ENCODE results near the gene DIP2C. TPM values are rescaled to one million over a fixed set of nuclear protein-coding genes. Genes with fewer than 3 reads are reported as not detected.

Gene DIP2C
- total RNA-seq, 1 experiment from 2014 or later: 8.1 TPM

GRCh38 chr10:299969-300368, 389.5 kb downstream of the DIP2C start:
- in situ Hi-C loops (cut with HindIII; ENCODE audit: low pct_unique_long_range_greater_than_20kb, low sequenced_read_pairs): no loop called here
- DNase-seq (ENCODE audit: low read depth, low spot score): no peak

- in situ Hi-C loops (cut with HindIII; ENCODE audit: low pct_unique_long_range_greater_than_20kb, low sequenced_read_pairs): no loop called here
- no peak for DNase-seq (ENCODE audit: low read depth, low spot score)
Observed at GRCh38 chr10:299512-299911, 390.0 kb downstream of the DIP2C start.

- DNase-seq (ENCODE audit: low read depth, low spot score): no peak
- in situ Hi-C loops (cut with HindIII; ENCODE audit: low pct_unique_long_range_greater_than_20kb, low sequenced_read_pairs): no loop called here
Observed at GRCh38 chr10:298033-298432, 391.4 kb downstream of the DIP2C start.

DNA sequence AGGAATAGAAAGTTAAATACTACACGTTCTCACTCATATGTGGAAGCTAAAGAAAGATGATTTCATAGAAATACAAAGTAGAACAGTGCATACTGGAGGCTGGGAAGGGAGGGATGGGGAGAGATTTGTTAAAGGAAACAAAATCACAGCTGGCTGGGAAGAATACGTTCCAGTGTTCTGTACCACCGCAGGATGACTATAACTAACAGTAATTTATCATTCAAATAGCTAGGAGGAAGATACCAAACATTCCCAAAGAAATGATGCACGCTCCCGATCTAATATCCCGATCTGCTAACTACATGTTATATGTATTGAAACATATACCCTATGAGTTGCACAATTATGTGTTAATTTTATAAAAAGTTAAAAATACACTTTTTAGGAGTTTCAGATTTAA, 391.9 kb downstream of the DIP2C start:
- DNase-seq (ENCODE audit: low read depth, low spot score): no peak
- in situ Hi-C loops (cut with HindIII; ENCODE audit: low pct_unique_long_range_greater_than_20kb, low sequenced_read_pairs): no loop called here

DNA sequence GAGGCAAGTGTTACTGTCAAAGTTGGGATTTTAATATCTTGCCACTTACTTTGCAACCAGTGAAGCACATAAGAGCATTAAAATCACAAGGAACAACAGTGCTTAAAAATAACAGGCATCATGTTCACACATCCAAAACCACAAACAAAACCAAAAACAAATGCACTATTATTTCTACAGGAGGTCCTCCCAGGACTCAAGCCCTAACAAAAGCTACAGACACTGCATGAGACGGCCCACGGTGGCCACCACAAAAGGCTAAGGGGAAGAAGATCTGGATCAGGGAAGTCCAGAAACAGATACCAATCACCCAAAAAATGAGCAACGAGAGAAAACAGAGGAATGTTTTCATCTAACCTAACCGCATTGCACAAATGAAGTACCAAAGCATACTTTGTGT, 395.8 kb downstream of the DIP2C start:
- DNase-seq (ENCODE audit: low read depth, low spot score): peak; percentile 37
- in situ Hi-C loops (cut with HindIII; ENCODE audit: low pct_unique_long_range_greater_than_20kb, low sequenced_read_pairs): no loop called here

DNA sequence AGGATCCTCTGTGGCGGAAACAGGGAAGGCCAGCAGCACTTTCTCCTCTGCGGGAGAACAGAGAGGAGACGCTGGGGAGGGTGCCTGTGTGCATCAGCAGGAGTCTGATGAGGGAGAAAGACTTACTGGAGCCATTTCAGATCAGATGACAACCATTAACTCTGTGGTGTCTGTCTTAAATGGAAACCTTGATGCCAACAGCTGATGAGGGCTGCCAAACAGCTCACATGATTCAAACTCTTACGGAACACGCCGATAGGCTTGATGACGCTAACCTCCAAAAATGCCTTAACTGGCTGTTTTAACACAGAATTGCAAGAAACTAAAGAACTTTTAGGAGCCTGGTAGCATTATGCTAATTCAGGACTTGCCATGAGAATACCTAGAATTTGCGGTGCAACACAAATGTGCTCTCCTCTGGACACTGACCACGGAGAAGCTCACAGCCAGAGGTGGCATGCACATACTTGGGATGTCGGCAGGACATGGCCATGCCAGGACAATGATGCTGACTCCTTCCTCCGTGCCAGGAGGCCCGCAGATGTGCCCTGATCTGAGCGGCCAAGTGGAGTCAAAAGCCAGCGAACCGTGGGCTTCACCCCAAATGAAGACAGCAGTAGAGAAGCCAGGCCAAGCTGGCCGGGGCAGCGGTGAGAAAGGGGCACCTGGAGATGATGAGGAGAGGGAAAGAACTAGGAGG, 399.3 kb downstream of the DIP2C start:
- in situ Hi-C loops (cut with HindIII; ENCODE audit: low pct_unique_long_range_greater_than_20kb, low sequenced_read_pairs): no loop called here
- DNase-seq (ENCODE audit: low read depth, low spot score): no peak

DNA sequence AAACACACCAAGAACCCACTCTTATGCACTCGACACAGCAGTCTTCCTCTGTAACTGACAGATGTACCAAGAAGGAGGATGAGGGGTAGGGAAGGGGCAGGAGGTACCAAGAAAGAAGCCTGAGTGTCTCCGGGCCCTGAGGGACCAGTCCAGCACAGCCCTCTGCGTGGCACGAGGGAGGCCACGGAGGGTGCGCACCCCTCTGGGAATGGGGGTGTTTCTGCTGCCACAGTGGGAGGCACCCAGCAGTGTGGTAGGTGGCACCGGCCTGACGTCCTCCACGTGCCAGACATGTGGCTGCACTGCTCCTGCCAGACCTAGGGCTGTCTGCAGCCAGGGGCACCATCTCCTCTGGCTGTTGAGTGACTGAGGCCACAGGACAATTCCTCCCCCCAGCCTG, 399.9 kb downstream of the DIP2C start:
- in situ Hi-C loops (cut with HindIII; ENCODE audit: low pct_unique_long_range_greater_than_20kb, low sequenced_read_pairs): no loop called here
- DNase-seq (ENCODE audit: low read depth, low spot score): no peak

DNA sequence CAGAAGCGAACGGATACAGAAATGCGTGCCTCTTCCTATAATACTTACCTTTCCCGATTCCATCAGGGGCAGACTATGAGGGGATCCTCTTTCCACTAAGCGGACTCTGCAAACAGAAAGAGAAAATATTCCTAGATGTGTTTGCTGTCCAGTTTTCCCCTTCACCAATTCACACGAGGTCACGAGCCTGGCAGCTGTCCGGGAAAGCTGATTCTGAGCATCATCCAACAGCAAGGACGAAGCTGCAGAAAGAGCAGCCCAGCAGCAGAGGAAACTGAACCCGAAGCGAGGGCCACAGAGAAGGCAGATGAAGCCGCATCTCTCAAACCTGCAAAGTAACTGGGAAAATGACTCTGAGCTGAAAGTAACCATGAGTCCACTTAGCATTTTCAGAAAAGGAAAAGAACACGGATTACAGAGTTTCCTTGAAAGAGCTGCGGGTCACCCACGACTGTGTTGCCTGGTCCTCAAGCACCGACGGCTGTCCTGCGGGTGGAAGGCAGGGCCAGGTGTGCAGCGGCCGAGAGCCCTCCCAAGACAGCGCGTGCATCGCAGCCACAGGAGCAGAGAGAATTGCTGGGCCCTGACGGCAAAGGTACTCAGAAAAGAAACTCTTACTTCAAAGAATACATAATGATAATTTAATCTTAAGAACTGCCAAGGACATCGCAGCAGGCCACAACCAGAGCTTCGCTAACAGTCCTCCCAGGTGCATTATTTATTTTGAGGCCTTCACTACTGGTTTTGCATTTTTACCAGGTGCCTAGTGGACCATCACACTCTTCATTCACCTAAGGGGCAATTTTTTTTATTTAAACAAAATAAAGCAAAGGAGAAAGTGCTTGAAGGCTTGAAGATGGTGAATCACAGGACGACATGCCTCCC, 400.9 kb downstream of the DIP2C start:
- DNase-seq (ENCODE audit: low read depth, low spot score): no peak
- in situ Hi-C loops (cut with HindIII; ENCODE audit: low pct_unique_long_range_greater_than_20kb, low sequenced_read_pairs): no loop called here

- DNase-seq (ENCODE audit: low read depth, low spot score): peak; percentile 28
- in situ Hi-C loops (cut with HindIII; ENCODE audit: low pct_unique_long_range_greater_than_20kb, low sequenced_read_pairs): no loop called here
Observed at GRCh38 chr10:287814-288213, 401.7 kb downstream of the DIP2C start.

GRCh38 chr10:287026-287709, 402.3 kb downstream of the DIP2C start:
- in situ Hi-C loops (cut with HindIII; ENCODE audit: low pct_unique_long_range_greater_than_20kb, low sequenced_read_pairs): no loop called here
- DNase-seq (ENCODE audit: low read depth, low spot score): no peak

DNA sequence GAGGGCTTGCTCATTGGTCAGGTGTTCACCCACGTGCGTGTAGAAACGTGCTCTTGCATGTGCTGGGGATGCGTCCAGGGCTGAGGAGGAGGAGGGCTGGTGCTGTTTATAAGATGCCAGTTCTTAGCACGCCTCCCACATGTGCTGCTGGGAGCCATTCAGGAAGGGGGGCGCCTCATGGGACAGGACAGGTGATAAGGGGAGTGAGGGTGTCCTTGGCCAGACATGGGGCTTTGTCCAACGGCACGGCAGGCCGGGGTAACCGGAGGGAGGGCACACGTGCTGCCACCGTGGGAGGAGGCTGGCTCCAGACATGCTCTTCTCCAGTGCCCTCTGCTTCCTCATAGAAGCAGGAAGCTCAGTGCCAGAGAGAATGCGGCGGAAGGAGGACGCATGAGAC, 404.3 kb downstream of the DIP2C start:
- DNase-seq (ENCODE audit: low read depth, low spot score): no peak
- in situ Hi-C loops (cut with HindIII; ENCODE audit: low pct_unique_long_range_greater_than_20kb, low sequenced_read_pairs): no loop called here

DNA sequence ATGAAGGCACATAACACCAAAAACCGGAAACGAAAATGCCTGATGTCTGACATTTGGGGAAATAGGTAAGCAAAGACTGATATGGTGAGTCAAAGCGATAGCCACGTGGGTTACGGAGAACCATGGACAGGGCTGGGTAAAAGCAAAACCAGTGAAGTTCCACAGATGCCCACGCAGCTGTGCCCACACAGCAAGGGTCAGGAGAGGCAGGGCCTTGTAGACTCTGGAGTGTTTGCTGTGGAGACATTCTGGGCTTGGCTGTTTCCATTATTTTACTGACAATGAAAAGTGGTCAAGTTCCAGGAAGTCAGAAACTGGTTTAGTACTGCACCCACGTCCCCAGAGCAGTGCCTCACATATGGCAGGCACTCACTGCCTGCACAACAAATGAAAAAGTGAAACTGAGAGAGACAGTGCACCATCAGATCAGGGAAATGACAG, 405.5 kb downstream of the DIP2C start:
- no peak for DNase-seq (ENCODE audit: low read depth, low spot score)
- in situ Hi-C loops (cut with HindIII; ENCODE audit: low pct_unique_long_range_greater_than_20kb, low sequenced_read_pairs): no loop called here

- no peak for DNase-seq (ENCODE audit: low read depth, low spot score)
- in situ Hi-C loops (cut with HindIII; ENCODE audit: low pct_unique_long_range_greater_than_20kb, low sequenced_read_pairs): no loop called here
Observed at GRCh38 chr10:283140-283479, 406.4 kb downstream of the DIP2C start.

- in situ Hi-C loops (cut with HindIII; ENCODE audit: low pct_unique_long_range_greater_than_20kb, low sequenced_read_pairs): no loop called here
Observed at GRCh38 chr10:282294-283139, 407.0 kb downstream of the DIP2C start.

GRCh38 chr10:279655-280054, 409.8 kb downstream of the DIP2C start:
- DNase-seq (ENCODE audit: low read depth, low spot score): no peak
- in situ Hi-C loops (cut with HindIII; ENCODE audit: low pct_unique_long_range_greater_than_20kb, low sequenced_read_pairs): no loop called here

More at GRCh38 chr10:282294-283139, 407.0 kb downstream of the DIP2C start:
- DNase-seq (ENCODE audit: low read depth, low spot score): no peak

DNA sequence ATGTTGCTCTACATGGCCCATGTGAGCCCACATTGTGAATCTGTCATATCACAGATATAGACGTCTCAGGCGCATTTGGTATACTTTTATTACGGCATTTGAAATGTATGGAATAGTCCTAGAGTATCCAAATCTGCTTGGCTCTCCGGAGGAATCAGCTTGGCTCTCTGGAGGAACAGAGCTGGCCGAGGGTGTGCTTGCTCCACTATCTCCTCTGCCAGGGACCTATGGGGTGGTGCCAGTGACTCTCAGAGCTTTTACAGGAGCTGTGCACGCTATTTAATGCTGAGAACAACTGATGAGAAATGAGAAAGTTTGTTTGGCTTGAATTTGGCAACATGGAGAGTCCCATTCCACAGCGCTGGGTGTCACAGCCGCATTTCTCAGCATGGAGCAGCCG, 410.2 kb downstream of the DIP2C start:
- in situ Hi-C loops (cut with HindIII; ENCODE audit: low pct_unique_long_range_greater_than_20kb, low sequenced_read_pairs): no loop called here
- no peak for DNase-seq (ENCODE audit: low read depth, low spot score)

- in situ Hi-C loops (cut with HindIII; ENCODE audit: low pct_unique_long_range_greater_than_20kb, low sequenced_read_pairs): no loop called here
- DNase-seq (ENCODE audit: low read depth, low spot score): no peak
Observed at GRCh38 chr10:278707-279106, 410.8 kb downstream of the DIP2C start.

DNA sequence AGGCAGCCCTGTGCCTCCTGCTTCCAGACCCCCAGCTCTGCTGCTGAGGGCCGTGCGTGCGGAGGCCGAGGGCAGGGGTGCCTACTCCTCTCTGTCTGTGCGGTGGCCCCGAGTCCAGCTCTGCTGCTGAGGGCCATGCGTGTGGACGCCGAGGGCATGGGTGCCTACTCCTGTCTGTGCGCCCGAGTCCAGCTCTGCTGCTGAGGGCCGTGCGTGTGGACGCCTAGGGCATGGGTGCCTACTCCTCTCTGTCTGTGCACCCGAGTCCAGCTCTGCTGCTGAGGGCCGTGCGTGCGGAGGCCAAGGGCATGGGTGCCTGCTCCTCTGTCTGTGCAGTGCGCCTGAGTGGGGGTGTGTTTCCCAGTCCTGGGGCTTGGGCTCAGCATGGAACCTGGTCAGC, 411.5 kb downstream of the DIP2C start:
- no peak for DNase-seq (ENCODE audit: low read depth, low spot score)
- in situ Hi-C loops (cut with HindIII; ENCODE audit: low pct_unique_long_range_greater_than_20kb, low sequenced_read_pairs): no loop called here

Data from SK-MEL-5 (cell line).